IMR-90 (cell line): ENCODE data around the gene ACOXL. TPM values are rescaled to one million over a fixed set of nuclear protein-coding genes. Genes with fewer than 3 reads are reported as not detected.

Source experiments
- ATAC-seq: fragments of 200-7000 bp; cut with Tn5 transposase; 2 replicates; pipeline ENCODE4 v1.9.1; 2020; ENCODE audit warnings: low read depth, mild to moderate bottlenecking, moderate library complexity
- BruUV-seq: library from RNA; stranded (reverse); fragments of 400-500 nt; replicated peaks from 2 replicates; lab custom pipeline; 2021; lab: Mats Ljungman, UMichigan
- CTCF ChIA-PET: fragments of 300-600 bp; formaldehyde crosslinking; extraction: SDS; loops from one replicate; lab custom pipeline; 2021; ENCODE audit warnings: antibody characterized with exemption; lab: Yijun Ruan, JAX
- POLR2A ChIA-PET: fragments of 300-600 bp; sonication (Branson Sonifier 250); formaldehyde crosslinking; loops from one replicate; lab custom pipeline; 2022; ENCODE audit warnings: antibody characterized with exemption; ENCODE audit not compliant: unreplicated experiment; lab: Charles Lee
- DNase-seq: peaks from one replicate; pipeline ENCODE4 v3.0.0; 2013
- H2AFZ ChIP-seq: replicated peaks from 2 replicates; pipeline ENCODE3; 2013; ENCODE audit warnings: low read length, mild to moderate bottlenecking; ENCODE audit not compliant: poor library complexity
- H2AK5ac ChIP-seq: 2 replicates; pipeline ENCODE4 v1.6.1; 2013; ENCODE audit warnings: low read depth, low read length, inconsistent platforms
- H2AK9ac ChIP-seq: replicated peaks from 2 replicates; pipeline ENCODE3; 2013; ENCODE audit warnings: mild to moderate bottlenecking, low read depth, low read length, moderate library complexity; ENCODE audit not compliant: poor library complexity
- H2BK120ac ChIP-seq: 2 replicates; pipeline ENCODE4 v1.6.1; 2013; ENCODE audit warnings: low read depth, low read length, inconsistent platforms
- H2BK15ac ChIP-seq: 3 replicates; pipeline ENCODE4 v1.6.1; 2013; ENCODE audit warnings: low read depth, low read length, inconsistent platforms
- H2BK20ac ChIP-seq: 2 replicates; pipeline ENCODE4 v1.6.1; 2013; ENCODE audit warnings: low read depth, mild to moderate bottlenecking, inconsistent platforms, low read length, moderate library complexity
- H2BK5ac ChIP-seq: 2 replicates; pipeline ENCODE4 v1.6.1; 2013; ENCODE audit warnings: mild to moderate bottlenecking, low read depth, low read length, inconsistent platforms; ENCODE audit not compliant: poor library complexity, severe bottlenecking
- H3K14ac ChIP-seq: replicated peaks from 2 replicates; pipeline ENCODE4 v1.6.1; 2013; ENCODE audit warnings: low read depth, low read length, inconsistent platforms
- H3K18ac ChIP-seq: 2 replicates; pipeline ENCODE4 v1.6.1; 2013; ENCODE audit warnings: low read depth, low read length, control low read depth
- H3K23ac ChIP-seq: 2 replicates; pipeline ENCODE4 v1.6.1; 2013; ENCODE audit warnings: low read depth, low read length, inconsistent platforms
- H3K27ac ChIP-seq: 2 replicates; pipeline ENCODE4 v1.5.1; 2013; ENCODE audit warnings: mild to moderate bottlenecking, control low read depth, low read length; ENCODE audit not compliant: insufficient read depth
- H3K27me3 ChIP-seq: 2 replicates; pipeline ENCODE4 v1.6.1; 2013; ENCODE audit warnings: low read length; ENCODE audit not compliant: control insufficient read depth, insufficient read depth
- H3K36me3 ChIP-seq: 2 replicates; pipeline ENCODE4 v1.6.1; 2013; ENCODE audit warnings: low read length, mixed read lengths; ENCODE audit not compliant: control insufficient read depth, insufficient read depth
- H3K4ac ChIP-seq: 2 replicates; pipeline ENCODE4 v1.6.1; 2013; ENCODE audit warnings: low read depth, low read length, inconsistent platforms
- H3K4me1 ChIP-seq: 2 replicates; pipeline ENCODE4 v1.6.1; 2013; ENCODE audit warnings: low read length, mixed read lengths; ENCODE audit not compliant: control insufficient read depth, insufficient read depth
- H3K4me2 ChIP-seq: 2 replicates; pipeline ENCODE4 v1.6.1; 2013; ENCODE audit warnings: low read depth, mild to moderate bottlenecking, control low read depth, low read length, moderate library complexity
- H3K4me3 ChIP-seq: 2 replicates; pipeline ENCODE4 v1.5.1; 2013; ENCODE audit warnings: low read depth, mild to moderate bottlenecking, control low read depth, low read length, moderate library complexity; ENCODE audit not compliant: insufficient read depth
- H3K56ac ChIP-seq: 2 replicates; pipeline ENCODE4 v1.6.1; 2013; ENCODE audit warnings: low read length, inconsistent platforms; ENCODE audit not compliant: insufficient read depth; ENCODE audit errors: extremely low read depth
- H3K79me1 ChIP-seq, 2 experiments: 2 replicates each; pipeline ENCODE4 v1.6.1; 2013; ENCODE audit warnings: low read length in 2 of 2, inconsistent platforms in 1 of 2, low read depth in 1 of 2
- H3K9ac ChIP-seq: 2 replicates; pipeline ENCODE4 v1.6.1; 2013; ENCODE audit warnings: low read depth, low read length, control low read depth
- H3K9me1 ChIP-seq: 2 replicates; pipeline ENCODE4 v1.6.1; 2013; ENCODE audit warnings: low read length, inconsistent platforms; ENCODE audit not compliant: insufficient read depth
- H3K9me3 ChIP-seq: 2 replicates; pipeline ENCODE4 v1.6.1; 2013; ENCODE audit warnings: low read length; ENCODE audit not compliant: control insufficient read depth, insufficient read depth
- H4K20me1 ChIP-seq: 2 replicates; pipeline ENCODE4 v1.6.1; 2013; ENCODE audit warnings: low read length, inconsistent platforms; ENCODE audit not compliant: insufficient read depth
- H4K5ac ChIP-seq: 2 replicates; pipeline ENCODE4 v1.6.1; 2013; ENCODE audit warnings: mild to moderate bottlenecking, low read depth, low read length, control low read depth
- H4K8ac ChIP-seq, 2 experiments: 2 replicates each; pipeline ENCODE4 v1.6.1; 2013; ENCODE audit warnings: low read depth in 2 of 2, low read length in 2 of 2, control low read depth in 1 of 2, inconsistent platforms in 1 of 2
- H4K91ac ChIP-seq: 2 replicates; pipeline ENCODE4 v1.6.1; 2013; ENCODE audit warnings: low read depth, low read length, inconsistent platforms; ENCODE audit not compliant: insufficient read depth
- BHLHE40 ChIP-seq: fragments of 150-350 bp; IDR thresholded peaks from 2 replicates; pipeline ENCODE4 v1.6.1; 2016; ENCODE audit warnings: mild to moderate bottlenecking, low read depth, low read length
- CEBPB ChIP-seq: IDR thresholded peaks from 2 replicates; pipeline ENCODE4 v1.6.1; 2012; ENCODE audit warnings: low read depth, low read length, improper control_type of control experiment
- MAZ ChIP-seq: IDR thresholded peaks from 2 replicates; pipeline ENCODE4 v1.6.1; 2012; ENCODE audit warnings: low read depth, mild to moderate bottlenecking, low read length, improper control_type of control experiment, moderate library complexity, borderline replicate concordance
- NFE2L2 ChIP-seq: fragments of 150-350 bp; IDR thresholded peaks from 2 replicates; pipeline ENCODE4 v1.6.1; 2016; ENCODE audit warnings: low read depth, mild to moderate bottlenecking, low read length
- POLR2A ChIP-seq: IDR thresholded peaks from 2 replicates; pipeline ENCODE4 v1.6.1; 2012; ENCODE audit warnings: mild to moderate bottlenecking, low read depth, low read length
- RAD21 ChIP-seq: IDR thresholded peaks from 2 replicates; pipeline ENCODE4 v1.6.1; 2012; ENCODE audit warnings: low read length, improper control_type of control experiment
- RCOR1 ChIP-seq: IDR thresholded peaks from 2 replicates; pipeline ENCODE4 v1.6.1; 2012; ENCODE audit warnings: mild to moderate bottlenecking, low read length, improper control_type of control experiment; ENCODE audit not compliant: insufficient replicate concordance
- RFX5 ChIP-seq: IDR thresholded peaks from 2 replicates; pipeline ENCODE4 v1.8.0; 2012; ENCODE audit warnings: low read depth, mild to moderate bottlenecking, low read length, moderate library complexity
- SMC3 ChIP-seq: fragments of 150-350 bp; IDR thresholded peaks from 2 replicates; pipeline ENCODE4 v1.6.1; 2016; ENCODE audit warnings: low read depth, mild to moderate bottlenecking, antibody characterized with exemption, low read length, moderate library complexity
- WGBS, 2 experiments: methylation state at CpG; one replicate each; pipeline versions ENCODE4 v1.1.5 to v1.1.7; 2013; ENCODE audit warnings: missing lambda C conversion rate in 2 of 2; ENCODE audit not compliant: insufficient read length in 1 of 2; ENCODE audit errors: extremely low coverage in 2 of 2; 5-methylcytosine and 5-hydroxymethylcytosine counted together
- dilution Hi-C: fragments of 300-500 bp; cut with HindIII; formaldehyde crosslinking; loops from one replicate; pipeline ENCODE4 v1.14.3; 2018; ENCODE audit warnings: low sequenced_read_pairs; ENCODE audit not compliant: unreplicated experiment
- in situ Hi-C: fragments of 300-500 bp; cut with MboI; formaldehyde crosslinking; loops from 3 replicates; pipeline ENCODE4 v1.14.3; 2019; ENCODE audit warnings: low sequenced_read_pairs, inconsistent platforms, mixed read lengths
- intact Hi-C: fragments of 100-400 bp; cut with micrococcal nuclease; formaldehyde crosslinking; loops from 2 replicates; pipeline ENCODE4 v1.10.0; 2022
- polyA plus RNA-seq, 3 experiments: library from polyadenylated mRNA; depleted of rRNA; stranded (reverse); fragments of >200 nt; gene quantifications; 2 replicates each; pipeline ENCODE4 v1.2.3, GENCODE V29; 2012; ENCODE audit warnings: low replicate concordance in 1 of 3
- total RNA-seq: library from RNA; depleted of rRNA; stranded (reverse); fragments of >200 nt; gene quantifications from 2 replicates; pipeline ENCODE4 v1.2.3, GENCODE V29; 2012

The ACOXL gene
- total and polyA plus RNA-seq, 2 of the 4 experiments (the other 2 are of a cell fraction), result not detected

- in situ Hi-C loops, result no loop called here
Observed at GRCh38 chr2:110878150-110878549, 145.8 kb downstream of the ACOXL start.

More at GRCh38 chr2:110878150-110878549, 145.8 kb downstream of the ACOXL start:
- no peak overlapping the region for H2BK120ac ChIP-seq
- H3K4me2 ChIP-seq, result no peak overlapping the region
- ChIA-PET POLR2A (no interaction called here), CTCF (no interaction called here)
- H4K20me1 ChIP-seq, result no peaks in the 10 kb centered on the region
- dilution Hi-C loops, result no loop called here
- TF ChIP-seq NFE2L2 (no peak), RFX5 (no peak), RCOR1 (no peak), RAD21 (no peak), CEBPB (no peak), SMC3 (no peak), POLR2A (no peak), MAZ (no peak), BHLHE40 (no peak)
- H3K14ac ChIP-seq, result no peak overlapping the region
- H2AK5ac ChIP-seq, result no peak overlapping the region
- no peaks in the 10 kb centered on the region for H3K9me1 ChIP-seq
- H3K9ac ChIP-seq, result no peak overlapping the region
- no peaks in the 10 kb centered on the region for H3K4me1 ChIP-seq
- DNase-seq (no peak), ATAC-seq (no peak)
- H2AK9ac ChIP-seq, result no peak overlapping the region
- H3K56ac ChIP-seq, result no peak overlapping the region
- H2BK5ac ChIP-seq, result no peak overlapping the region
- no peak overlapping the region for H3K27ac ChIP-seq
- H3K23ac ChIP-seq, result no peak overlapping the region
- no peak overlapping the region for H4K8ac ChIP-seq
- BruUV-seq, result no TSS peak
- intact Hi-C loops, result no loop called here
- H3K36me3 ChIP-seq, result no peaks in the 10 kb centered on the region
- peaks cover 15% of the 10 kb centered on the region for H3K27me3 ChIP-seq
- H2BK20ac ChIP-seq, result no peak overlapping the region
- no peaks in the 10 kb centered on the region for H3K79me1 ChIP-seq
- no peak overlapping the region for H4K91ac ChIP-seq
- no peak overlapping the region for H2BK15ac ChIP-seq
- no peak overlapping the region for H4K5ac ChIP-seq
- H3K9me3 ChIP-seq, result peaks cover 2% of the 10 kb centered on the region; the same call in 1 of the 2 replicates
- 43% methylated on average over 1 of the region's 3 CpGs; no CpG with 5 or more reads in 1 of the 2 experiments for WGBS, 2 experiments
- H3K4me3 ChIP-seq, result no peak overlapping the region
- H3K4ac ChIP-seq, result no peak overlapping the region
- H2AFZ ChIP-seq, result no peak overlapping the region
- no peak overlapping the region for H3K18ac ChIP-seq
